GM18909 (cell line): ENCODE measurements around the gene ADH7.
"Not testable (repeated sequence)": the region's sequence is repeated elsewhere in the genome, so short reads cannot be mapped to it uniquely, and the experiment has no call there.

Experiments used
- ATAC-seq: cut with Tn5 transposase; IDR thresholded peaks from one replicate; pipeline ENCODE4 v1.9.1; 2021; ENCODE audit warnings: mild to moderate bottlenecking; ENCODE audit not compliant: unreplicated experiment, poor library complexity

Gene ADH7

DNA sequence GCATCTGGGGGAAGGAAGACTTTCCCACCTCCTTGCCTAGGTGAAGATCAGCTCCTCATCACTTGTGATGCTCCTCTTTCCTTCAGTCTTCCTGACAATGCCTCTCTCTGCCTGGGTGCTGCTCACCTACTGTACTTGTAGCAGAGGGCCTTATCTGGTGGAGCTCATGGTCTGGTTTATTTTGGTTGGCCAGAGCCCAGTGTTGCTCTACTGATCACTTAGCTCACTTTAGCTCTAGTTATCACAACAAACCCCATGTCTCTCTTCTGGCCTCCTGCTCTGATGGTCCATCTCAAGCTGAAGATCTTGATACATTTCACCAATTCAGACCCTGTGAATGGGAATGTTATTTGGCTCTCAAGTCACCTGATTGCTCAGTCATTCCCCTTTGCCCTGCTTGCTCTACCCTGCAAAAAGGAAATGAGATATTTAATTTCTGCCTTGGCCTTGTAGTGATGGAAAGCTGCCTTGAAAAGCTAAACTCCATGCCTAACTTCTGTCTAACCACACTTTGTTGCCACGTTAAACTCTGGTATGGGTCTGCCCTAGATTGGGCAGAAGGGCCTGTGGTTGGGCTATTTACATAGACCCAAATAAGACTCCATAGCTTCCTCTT lies 52.3 kb downstream of the ADH7 start:
- no peak for ATAC-seq

DNA sequence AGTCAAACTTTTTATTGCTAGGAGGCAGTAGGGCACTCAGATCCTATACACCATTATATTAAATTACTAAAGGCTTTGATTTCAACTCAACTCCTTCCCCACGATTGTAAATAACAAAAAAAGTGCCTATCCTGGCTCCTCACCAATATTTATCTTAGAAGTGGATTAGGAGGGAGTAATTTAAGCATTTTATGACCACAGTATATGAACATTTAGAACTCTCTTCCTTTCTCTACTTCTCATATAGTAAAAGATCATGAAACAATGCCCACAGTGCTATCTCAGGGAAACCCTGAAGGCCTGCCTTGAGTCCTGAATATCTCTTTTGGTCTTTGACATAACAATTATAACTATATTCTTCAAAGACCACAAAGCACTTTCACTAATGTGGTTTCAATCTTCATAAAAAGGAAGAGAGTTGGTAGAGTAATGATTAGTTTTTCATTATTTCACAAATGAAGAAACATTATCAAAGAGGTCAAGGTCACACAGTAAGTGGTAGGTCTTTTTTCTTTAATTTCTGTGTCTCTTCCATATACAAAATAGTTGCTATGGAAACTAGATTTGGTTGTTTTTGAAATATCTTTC lies 53.5 kb downstream of the ADH7 start:
- no peak for ATAC-seq

GRCh38 chr4:99379571-99379970 lies 55.6 kb downstream of the ADH7 start:
- no peak for ATAC-seq

- ATAC-seq: no peak
Observed at GRCh38 chr4:99378876-99379275, 56.3 kb downstream of the ADH7 start.

DNA sequence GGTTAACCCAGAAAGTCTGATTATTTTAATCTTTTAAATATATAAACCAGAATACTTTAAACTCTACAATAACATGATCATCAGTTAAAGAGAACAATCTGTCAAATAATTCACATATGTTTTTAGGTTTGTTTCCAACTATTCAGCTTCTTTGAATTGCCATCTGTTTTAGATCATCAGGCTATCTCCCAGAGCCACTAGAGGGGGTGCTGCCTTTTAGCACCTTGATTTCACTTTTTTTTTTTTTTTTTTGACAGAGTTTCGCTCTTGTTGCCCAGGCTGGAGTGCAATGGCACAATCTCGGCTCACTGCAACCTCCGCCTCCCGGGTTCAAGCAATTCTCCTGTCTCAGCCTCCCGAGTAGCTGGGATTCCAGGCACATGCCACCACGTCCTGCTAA lies 57.8 kb downstream of the ADH7 start:
- peak; percentile 69 for ATAC-seq

DNA sequence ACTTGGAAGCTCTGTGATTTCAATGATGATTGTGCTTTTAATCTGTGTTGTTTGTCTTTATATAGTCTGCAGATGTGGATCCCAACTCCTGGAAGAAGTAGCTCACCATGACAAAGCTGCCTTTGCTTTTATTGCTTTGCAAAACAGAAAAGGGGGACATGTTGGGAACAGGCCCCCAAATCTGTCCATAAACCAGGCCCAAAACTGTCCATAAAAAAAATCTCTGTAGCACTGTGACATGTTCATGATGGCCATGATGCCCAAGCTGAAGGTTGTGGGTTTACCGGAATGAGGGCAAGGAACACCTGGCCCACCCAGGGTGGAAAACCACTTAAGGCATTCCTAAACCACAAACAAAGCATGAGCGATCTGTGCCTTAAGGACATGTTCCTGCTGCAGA lies 62.7 kb downstream of the ADH7 start:
- not testable (repeated sequence) for ATAC-seq

GRCh38 chr4:99367817-99368216 lies 67.3 kb downstream of the ADH7 start:
- ATAC-seq: not testable (repeated sequence)

- no peak for ATAC-seq
Observed at GRCh38 chr4:99366491-99366890, 68.7 kb downstream of the ADH7 start.

GRCh38 chr4:99362768-99363167 lies 72.4 kb downstream of the ADH7 start:
- no peak for ATAC-seq
